Mononuclear cell (primary cell): ENCODE measurements around the gene SOD3. TPM values are rescaled to one million over a fixed set of nuclear protein-coding genes. Genes with fewer than 3 reads are reported as not detected.

ENCODE experiments used
- H3K27me3 ChIP-seq: 2 replicates; pipeline ENCODE4 v1.6.0; 2011; ENCODE audit warnings: low read length, control low read depth; ENCODE audit not compliant: insufficient read depth
- H3K4me1 ChIP-seq: 2 replicates; pipeline ENCODE4 v1.5.1; 2011; ENCODE audit warnings: mild to moderate bottlenecking, low read length, control low read depth; ENCODE audit not compliant: insufficient read depth
- H3K4me3 ChIP-seq: 2 replicates; pipeline ENCODE4 v1.5.1; 2011; ENCODE audit warnings: mild to moderate bottlenecking, low read length, moderate library complexity
- H3K9me3 ChIP-seq: 2 replicates; pipeline ENCODE4 v1.5.1; 2011; ENCODE audit warnings: low read depth, mild to moderate bottlenecking, control low read depth, low read length
- total RNA-seq: library from RNA; depleted of rRNA; stranded (reverse); fragments of >200 nt; gene quantifications from one replicate; pipeline ENCODE4 v1.2.3, GENCODE V29; 2012

The SOD3 gene
- total RNA-seq, 1 donor: not detected

GRCh38 chr4:24792552-24792951, 2.8 kb upstream of the SOD3 start:
- Histone ChIP-seq H3K27me3 (peaks cover 2% of the 10 kb centered on the region), H3K9me3 (no peaks in the 10 kb centered on the region), H3K4me1 (peaks cover 5% of the 10 kb centered on the region), H3K4me3 (no peak overlapping the region)

GRCh38 chr4:24793219-24794005, 2.0 kb upstream of the SOD3 start:
- H3K4me1 ChIP-seq: peaks cover 5% of the 10 kb centered on the region
- H3K27me3 ChIP-seq: peaks cover 7% of the 10 kb centered on the region
- no peak overlapping the region for H3K4me3 ChIP-seq
- H3K9me3 ChIP-seq: no peaks in the 10 kb centered on the region

GRCh38 chr4:24794051-24794450, 1.3 kb upstream of the SOD3 start:
- no peak overlapping the region for H3K4me3 ChIP-seq
- peaks cover 5% of the 10 kb centered on the region for H3K4me1 ChIP-seq
- peaks cover 12% of the 10 kb centered on the region for H3K27me3 ChIP-seq

GRCh38 chr4:24794480-24794879, 893 bp upstream of the SOD3 start:
- H3K9me3 ChIP-seq: no peaks in the 10 kb centered on the region
- H3K4me1 ChIP-seq: peaks cover 5% of the 10 kb centered on the region

More at GRCh38 chr4:24794051-24794450, 1.3 kb upstream of the SOD3 start:
- no peaks in the 10 kb centered on the region for H3K9me3 ChIP-seq

GRCh38 chr4:24795666-24796381, 451 bp downstream of the SOD3 start:
- Histone ChIP-seq H3K9me3 (no peaks in the 10 kb centered on the region), H3K4me1 (peaks cover 5% of the 10 kb centered on the region), H3K27me3 (peaks cover 22% of the 10 kb centered on the region), H3K4me3 (no peak overlapping the region)

More at GRCh38 chr4:24794480-24794879, 893 bp upstream of the SOD3 start:
- Histone ChIP-seq H3K4me3 (no peak overlapping the region), H3K27me3 (peaks cover 17% of the 10 kb centered on the region)

- no peaks in the 10 kb centered on the region for H3K9me3 ChIP-seq
- H3K27me3 ChIP-seq: peaks cover 29% of the 10 kb centered on the region
- no peak overlapping the region for H3K4me3 ChIP-seq
- peaks cover 5% of the 10 kb centered on the region for H3K4me1 ChIP-seq
Measured at GRCh38 chr4:24796620-24797019, 1.2 kb downstream of the SOD3 start.

GRCh38 chr4:24798036-24798610, 2.8 kb downstream of the SOD3 start:
- Histone ChIP-seq H3K9me3 (no peaks in the 10 kb centered on the region), H3K4me1 (peaks cover 5% of the 10 kb centered on the region), H3K4me3 (no peak overlapping the region), H3K27me3 (peaks cover 38% of the 10 kb centered on the region)

- peaks cover 4% of the 10 kb centered on the region for H3K4me1 ChIP-seq
- H3K4me3 ChIP-seq: no peak overlapping the region
- no peaks in the 10 kb centered on the region for H3K9me3 ChIP-seq
- H3K27me3 ChIP-seq: peaks cover 38% of the 10 kb centered on the region
Measured at GRCh38 chr4:24799196-24799543, 3.8 kb downstream of the SOD3 start.

- no peaks in the 10 kb centered on the region for H3K4me1 ChIP-seq
- H3K27me3 ChIP-seq: peaks cover 38% of the 10 kb centered on the region
- H3K4me3 ChIP-seq: no peak overlapping the region
- no peaks in the 10 kb centered on the region for H3K9me3 ChIP-seq
Measured at GRCh38 chr4:24799544-24800324, 4.4 kb downstream of the SOD3 start.

GRCh38 chr4:24800325-24800895, 5.0 kb downstream of the SOD3 start:
- no peaks in the 10 kb centered on the region for H3K4me1 ChIP-seq
- peaks cover 38% of the 10 kb centered on the region for H3K27me3 ChIP-seq
- no peaks in the 10 kb centered on the region for H3K9me3 ChIP-seq
- H3K4me3 ChIP-seq: no peak overlapping the region

- H3K4me1 ChIP-seq: no peaks in the 10 kb centered on the region
- H3K27me3 ChIP-seq: peaks cover 38% of the 10 kb centered on the region
- H3K9me3 ChIP-seq: no peaks in the 10 kb centered on the region
- no peak overlapping the region for H3K4me3 ChIP-seq
Measured at GRCh38 chr4:24801136-24801855, 5.9 kb downstream of the SOD3 start.

GRCh38 chr4:24802648-24803047, 7.3 kb downstream of the SOD3 start:
- no peaks in the 10 kb centered on the region for H3K9me3 ChIP-seq
- peaks cover 34% of the 10 kb centered on the region for H3K27me3 ChIP-seq
- no peaks in the 10 kb centered on the region for H3K4me1 ChIP-seq
- H3K4me3 ChIP-seq: no peak overlapping the region

GRCh38 chr4:24805067-24805466, 9.7 kb downstream of the SOD3 start:
- Histone ChIP-seq H3K9me3 (no peaks in the 10 kb centered on the region), H3K4me1 (no peaks in the 10 kb centered on the region), H3K27me3 (peaks cover 19% of the 10 kb centered on the region), H3K4me3 (no peak overlapping the region)

GRCh38 chr4:24805566-24805965, 10.2 kb downstream of the SOD3 start:
- H3K27me3 ChIP-seq: peaks cover 19% of the 10 kb centered on the region
- no peak overlapping the region for H3K4me3 ChIP-seq

More at GRCh38 chr4:24805566-24805965, 10.2 kb downstream of the SOD3 start:
- H3K4me1 ChIP-seq: no peaks in the 10 kb centered on the region
- H3K9me3 ChIP-seq: no peaks in the 10 kb centered on the region
